Osteoblast (primary cell): ENCODE measurements around the gene SPECC1. TPM values are rescaled to one million over a fixed set of nuclear protein-coding genes. Genes with fewer than 3 reads are reported as not detected.
"Not testable (repeated sequence)": the region's sequence is repeated elsewhere in the genome, so short reads cannot be mapped to it uniquely, and the experiment has no call there.

Experiments
- DNase-seq: peaks from one replicate; pipeline ENCODE4 v3.0.0; 2011; ENCODE audit warnings: low spot score, mixed read lengths; ENCODE audit not compliant: insufficient read length; ENCODE audit errors: missing footprints
- H2AFZ ChIP-seq: 2 replicates; pipeline ENCODE4 v1.6.0; 2011; ENCODE audit warnings: mild to moderate bottlenecking, low read length
- H3K27ac ChIP-seq: 2 replicates; pipeline ENCODE4 v1.5.1; 2011; ENCODE audit warnings: mild to moderate bottlenecking, low read depth, low read length, moderate library complexity
- H3K27me3 ChIP-seq: 2 replicates; pipeline ENCODE4 v1.6.0; 2012; ENCODE audit warnings: mild to moderate bottlenecking, control low read depth, inconsistent platforms, low read length, moderate library complexity; ENCODE audit not compliant: insufficient read depth
- H3K36me3 ChIP-seq: 2 replicates; pipeline ENCODE4 v1.5.1; 2011; ENCODE audit warnings: mild to moderate bottlenecking, low read length, control low read depth, moderate library complexity; ENCODE audit not compliant: insufficient read depth
- H3K4me1 ChIP-seq: 2 replicates; pipeline ENCODE4 v1.5.1; 2011; ENCODE audit warnings: mild to moderate bottlenecking, low read length, control low read depth, moderate library complexity; ENCODE audit not compliant: insufficient read depth
- H3K4me2 ChIP-seq: 2 replicates; pipeline ENCODE4 v1.6.0; 2011; ENCODE audit warnings: mild to moderate bottlenecking, low read length; ENCODE audit not compliant: insufficient read depth
- H3K4me3 ChIP-seq: fragments of 200-600 bp; sonication (generic); 3 replicates; pipeline ENCODE4 v1.5.1; 2012; ENCODE audit warnings: mild to moderate bottlenecking, low read length, inconsistent platforms; ENCODE audit not compliant: insufficient read depth
- H3K79me2 ChIP-seq: 2 replicates; pipeline ENCODE4 v1.6.0; 2012; ENCODE audit warnings: mild to moderate bottlenecking, low read length, control low read depth, inconsistent platforms; ENCODE audit not compliant: insufficient read depth
- H3K9me3 ChIP-seq: 2 replicates; pipeline ENCODE4 v1.5.1; 2011; ENCODE audit warnings: low read depth, low read length, control low read depth
- H4K20me1 ChIP-seq: 2 replicates; pipeline ENCODE4 v1.6.0; 2012; ENCODE audit warnings: mild to moderate bottlenecking, low read length, control low read depth; ENCODE audit not compliant: insufficient read depth
- total RNA-seq: library from RNA; depleted of rRNA; stranded (reverse); fragments of >200 nt; gene quantifications from 2 replicates; pipeline ENCODE4 v1.2.3, GENCODE V29; 2012
- TF ChIP-seq, protein P1 (sequence below): IDR thresholded peaks from 2 replicates; pipeline ENCODE4 v1.5.1; 2011; ENCODE audit warnings: mild to moderate bottlenecking, low read depth, low read length, moderate library complexity; ENCODE audit errors: extremely low read depth

SPECC1 gene
- total RNA-seq, 1 donor, result 155 TPM

- no peaks in the 10 kb centered on the region for H3K9me3 ChIP-seq
- H3K4me2 ChIP-seq, result peak overlapping the region; percentile 71
- no peaks in the 10 kb centered on the region for H3K27me3 ChIP-seq
- no peaks in the 10 kb centered on the region for H3K79me2 ChIP-seq
- DNase-seq, result peak; percentile 71
- TF ChIP-seq, protein P1, sequence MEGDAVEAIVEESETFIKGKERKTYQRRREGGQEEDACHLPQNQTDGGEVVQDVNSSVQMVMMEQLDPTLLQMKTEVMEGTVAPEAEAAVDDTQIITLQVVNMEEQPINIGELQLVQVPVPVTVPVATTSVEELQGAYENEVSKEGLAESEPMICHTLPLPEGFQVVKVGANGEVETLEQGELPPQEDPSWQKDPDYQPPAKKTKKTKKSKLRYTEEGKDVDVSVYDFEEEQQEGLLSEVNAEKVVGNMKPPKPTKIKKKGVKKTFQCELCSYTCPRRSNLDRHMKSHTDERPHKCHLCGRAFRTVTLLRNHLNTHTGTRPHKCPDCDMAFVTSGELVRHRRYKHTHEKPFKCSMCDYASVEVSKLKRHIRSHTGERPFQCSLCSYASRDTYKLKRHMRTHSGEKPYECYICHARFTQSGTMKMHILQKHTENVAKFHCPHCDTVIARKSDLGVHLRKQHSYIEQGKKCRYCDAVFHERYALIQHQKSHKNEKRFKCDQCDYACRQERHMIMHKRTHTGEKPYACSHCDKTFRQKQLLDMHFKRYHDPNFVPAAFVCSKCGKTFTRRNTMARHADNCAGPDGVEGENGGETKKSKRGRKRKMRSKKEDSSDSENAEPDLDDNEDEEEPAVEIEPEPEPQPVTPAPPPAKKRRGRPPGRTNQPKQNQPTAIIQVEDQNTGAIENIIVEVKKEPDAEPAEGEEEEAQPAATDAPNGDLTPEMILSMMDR, result peak; percentile 42
- no peaks in the 10 kb centered on the region for H3K36me3 ChIP-seq
- peaks cover 23% of the 10 kb centered on the region for H3K4me1 ChIP-seq
- H2AFZ ChIP-seq, result peak overlapping the region; percentile 88
- H3K4me3 ChIP-seq, result peak overlapping the region; percentile 45
- H3K27ac ChIP-seq, result no peak overlapping the region
- no peaks in the 10 kb centered on the region for H4K20me1 ChIP-seq
Observed at GRCh38 chr17:20095336-20096080, 86.3 kb downstream of the SPECC1 start.

GRCh38 chr17:20096430-20096829, 87.3 kb downstream of the SPECC1 start:
- TF ChIP-seq, protein P1, result no peak
- Histone ChIP-seq H3K27me3 (peaks cover under 1% of the 10 kb centered on the region), H3K4me2 (no peak overlapping the region), H3K79me2 (no peaks in the 10 kb centered on the region), H3K4me1 (peaks cover 16% of the 10 kb centered on the region), H2AFZ (no peak overlapping the region), H3K4me3 (no peak overlapping the region), H3K27ac (no peak overlapping the region), H3K36me3 (no peaks in the 10 kb centered on the region), H3K9me3 (no peaks in the 10 kb centered on the region), H4K20me1 (no peaks in the 10 kb centered on the region)
- no peak for DNase-seq

- no peak for DNase-seq
- Histone ChIP-seq H3K4me1 (peaks cover 7% of the 10 kb centered on the region), H3K36me3 (no peaks in the 10 kb centered on the region), H3K27ac (no peak overlapping the region), H3K4me3 (no peak overlapping the region), H3K79me2 (no peaks in the 10 kb centered on the region), H4K20me1 (no peaks in the 10 kb centered on the region), H2AFZ (no peak overlapping the region), H3K4me2 (no peak overlapping the region), H3K27me3 (peaks cover 7% of the 10 kb centered on the region), H3K9me3 (no peaks in the 10 kb centered on the region)
- TF ChIP-seq, protein P1, result no peak
Observed at GRCh38 chr17:20097330-20097729, 88.2 kb downstream of the SPECC1 start.

GRCh38 chr17:20098314-20098713, 89.2 kb downstream of the SPECC1 start:
- Histone ChIP-seq H3K36me3 (no peaks in the 10 kb centered on the region), H2AFZ (no peak overlapping the region), H3K27me3 (peaks cover 12% of the 10 kb centered on the region), H3K9me3 (no peaks in the 10 kb centered on the region), H3K4me3 (no peak overlapping the region), H4K20me1 (no peaks in the 10 kb centered on the region), H3K27ac (no peak overlapping the region), H3K79me2 (no peaks in the 10 kb centered on the region), H3K4me2 (no peak overlapping the region), H3K4me1 (peaks cover 5% of the 10 kb centered on the region)
- TF ChIP-seq, protein P1, result no peak
- DNase-seq, result no peak

DNA sequence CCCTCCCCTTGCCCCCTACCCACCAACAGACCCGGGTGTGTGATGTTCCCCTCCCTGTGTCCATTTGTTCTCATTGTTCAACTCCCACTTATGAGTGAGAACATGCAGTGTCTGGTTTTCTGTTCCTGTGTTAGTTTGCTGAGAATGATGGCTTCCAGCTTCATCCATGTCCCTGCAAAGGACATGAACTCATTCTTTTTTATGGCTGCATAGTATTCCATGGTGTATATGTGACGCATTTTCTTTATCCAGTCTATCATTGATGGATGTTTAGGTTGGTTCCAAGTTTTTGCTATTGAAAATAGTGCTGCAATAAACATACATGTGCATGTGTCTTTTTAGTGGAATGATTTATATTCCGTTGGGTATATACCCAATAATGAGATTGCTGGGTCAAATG, 91.6 kb downstream of the SPECC1 start:
- not testable (repeated sequence) for H3K27ac ChIP-seq, H3K4me1 ChIP-seq, H3K4me2 ChIP-seq, H4K20me1 ChIP-seq, H3K9me3 ChIP-seq, H2AFZ ChIP-seq, DNase-seq, H3K4me3 ChIP-seq, H3K79me2 ChIP-seq, H3K36me3 ChIP-seq
- peaks cover 25% of the 10 kb centered on the region for H3K27me3 ChIP-seq
